Hepatocyte (in vitro differentiated cells): ENCODE results near the gene FBXL15.

Experiments used
- CTCF ChIP-seq: fragments of 200-600 bp; sonication (generic); IDR thresholded peaks from 2 replicates; pipeline ENCODE4 v1.5.1; 2016; ENCODE audit warnings: antibody characterized with exemption, mild to moderate bottlenecking; ENCODE audit not compliant: poor library complexity
- EZH2 ChIP-seq: fragments of 200-600 bp; sonication (generic); IDR thresholded peaks from 2 replicates; pipeline ENCODE4 v1.6.1; 2016; ENCODE audit warnings: antibody characterized with exemption, mild to moderate bottlenecking, borderline replicate concordance

GRCh38 chr10:102436312-102436711 lies 15.7 kb downstream of the FBXL15 start:
- no peak for TF ChIP-seq CTCF
- no peak for TF ChIP-seq EZH2
